ENCODE data around the gene RP9. TPM values are rescaled to one million over a fixed set of nuclear protein-coding genes. Genes with fewer than 3 reads are reported as not detected.
"Not testable (repeated sequence)": the region's sequence is repeated elsewhere in the genome, so short reads cannot be mapped to it uniquely, and the experiment has no call there.

RP9 gene
- total RNA-seq, 1 experiment from 2014 or later, result 20.7 TPM

DNA sequence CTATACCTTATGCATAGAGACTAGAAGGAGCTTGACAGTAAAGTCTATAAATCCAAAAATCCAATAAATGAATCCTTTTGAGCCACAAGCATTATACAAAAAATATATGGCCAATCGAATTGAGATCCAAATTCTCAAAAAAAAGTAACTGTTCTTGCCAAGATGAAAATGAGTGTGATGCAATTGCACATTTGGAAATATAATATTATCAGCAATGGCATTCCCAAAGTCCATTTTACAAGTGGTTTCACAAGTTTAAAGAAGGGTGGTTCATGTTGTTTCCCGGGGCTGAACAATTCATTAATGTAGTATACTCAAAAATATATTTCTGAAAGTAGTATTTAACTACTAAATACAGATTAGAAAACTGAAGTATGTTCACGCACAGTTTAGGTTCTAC, 7.3 kb downstream of the RP9 start:
- DNase-seq (ENCODE audit: low read depth), result no peak

DNA sequence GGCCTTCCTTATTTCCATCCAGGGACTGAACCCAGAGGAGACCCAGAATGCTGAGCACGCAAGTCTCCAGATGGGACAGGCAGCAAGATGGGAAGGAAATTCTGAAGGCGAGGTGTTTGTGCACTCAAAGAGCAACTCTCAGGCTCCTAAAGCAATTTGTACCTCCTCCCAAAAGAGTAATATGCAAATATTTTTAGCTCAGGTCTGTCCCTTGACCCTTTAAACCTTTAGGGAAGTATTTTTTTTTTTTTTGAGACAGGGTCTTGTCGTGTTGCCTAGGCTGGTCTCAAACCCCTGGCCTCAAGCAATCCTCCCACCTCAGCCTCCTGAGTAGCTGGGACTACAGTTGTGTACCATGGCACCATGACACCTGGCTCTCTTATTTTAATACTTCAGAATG, 8.4 kb downstream of the RP9 start:
- DNase-seq (ENCODE audit: low read depth), result no peak

DNA sequence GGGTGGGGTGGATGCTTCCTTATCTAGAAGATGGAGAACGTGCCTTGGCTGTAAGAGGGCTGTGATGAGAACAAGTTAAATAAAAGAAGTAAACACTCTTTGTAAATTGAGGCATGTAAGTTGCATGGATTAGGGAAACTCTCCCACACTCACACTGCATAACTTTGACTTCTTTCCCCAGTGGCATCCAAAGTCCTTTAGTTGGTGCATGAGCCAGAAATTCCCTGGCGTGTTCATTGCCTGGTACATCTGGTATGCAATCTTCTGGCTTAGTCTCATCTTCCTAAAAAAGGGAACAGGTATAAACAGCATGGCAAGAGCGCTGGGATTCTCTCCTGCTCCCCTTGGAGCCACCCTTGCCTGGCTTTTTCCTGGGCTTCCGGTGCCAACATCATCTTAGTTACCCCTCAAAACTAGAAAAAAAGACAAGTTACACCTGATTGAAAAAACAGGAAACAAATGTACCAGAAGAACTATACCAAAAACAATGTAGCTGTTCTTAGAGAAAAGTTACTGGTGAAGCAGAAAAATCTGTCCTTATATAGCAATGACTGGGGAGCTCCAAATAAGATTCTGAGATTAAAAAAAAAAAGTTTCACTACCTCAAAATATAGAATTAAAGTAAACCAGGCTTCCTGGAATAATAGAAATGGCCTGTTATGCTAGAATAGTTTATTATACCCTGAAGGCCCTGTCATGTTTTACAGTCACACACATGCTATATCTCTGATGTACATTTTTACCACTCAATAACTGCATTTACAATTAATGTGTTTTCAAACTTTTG, 9.9 kb downstream of the RP9 start:
- no peak for DNase-seq (ENCODE audit: low read depth)

DNA sequence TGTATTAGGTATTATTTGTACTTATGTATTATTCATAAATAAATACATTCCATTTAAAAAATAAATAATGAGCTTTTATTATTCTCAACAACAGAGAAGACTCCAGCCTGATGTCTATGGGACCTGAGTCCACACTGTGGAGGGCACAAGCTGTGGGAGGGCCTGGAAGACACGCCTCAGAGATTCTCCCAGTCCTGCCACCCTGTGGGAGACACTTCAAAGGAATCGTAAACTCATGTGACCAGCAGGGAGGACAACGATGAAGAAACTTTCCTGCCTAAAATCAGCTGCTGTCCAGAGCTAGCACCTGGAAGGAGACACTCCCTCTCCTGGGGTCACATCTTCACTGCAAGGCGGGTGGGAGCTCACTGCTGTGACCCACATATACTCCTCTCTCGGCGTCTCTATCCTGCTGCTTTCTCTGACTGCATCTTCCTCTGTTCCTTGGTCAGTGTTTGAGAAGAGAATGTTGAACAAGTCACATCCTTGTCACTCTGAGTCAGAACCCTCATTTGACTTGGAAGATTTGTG, 14.4 kb downstream of the RP9 start:
- not testable (repeated sequence) for DNase-seq (ENCODE audit: low read depth)

DNA sequence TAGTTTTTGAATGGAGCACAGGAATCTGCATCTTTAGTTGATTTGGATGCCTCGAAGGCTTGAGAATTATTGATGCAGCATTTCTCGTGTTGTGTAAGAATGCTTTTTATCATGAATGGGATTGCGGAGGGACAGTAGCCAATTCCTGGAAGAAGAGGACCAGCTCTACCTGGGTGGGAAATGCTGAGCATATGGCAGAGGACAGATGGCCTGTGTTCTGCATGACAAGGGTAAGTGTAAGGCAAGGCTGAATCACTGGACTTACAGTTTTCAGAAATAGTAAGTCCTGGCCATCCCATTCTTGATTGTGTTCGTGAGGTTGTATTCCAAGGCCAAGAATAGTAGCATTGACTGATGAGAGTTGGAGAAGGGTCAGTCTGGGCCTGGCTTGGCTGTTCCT, 15.9 kb downstream of the RP9 start:
- no peak for DNase-seq (ENCODE audit: low read depth)

DNA sequence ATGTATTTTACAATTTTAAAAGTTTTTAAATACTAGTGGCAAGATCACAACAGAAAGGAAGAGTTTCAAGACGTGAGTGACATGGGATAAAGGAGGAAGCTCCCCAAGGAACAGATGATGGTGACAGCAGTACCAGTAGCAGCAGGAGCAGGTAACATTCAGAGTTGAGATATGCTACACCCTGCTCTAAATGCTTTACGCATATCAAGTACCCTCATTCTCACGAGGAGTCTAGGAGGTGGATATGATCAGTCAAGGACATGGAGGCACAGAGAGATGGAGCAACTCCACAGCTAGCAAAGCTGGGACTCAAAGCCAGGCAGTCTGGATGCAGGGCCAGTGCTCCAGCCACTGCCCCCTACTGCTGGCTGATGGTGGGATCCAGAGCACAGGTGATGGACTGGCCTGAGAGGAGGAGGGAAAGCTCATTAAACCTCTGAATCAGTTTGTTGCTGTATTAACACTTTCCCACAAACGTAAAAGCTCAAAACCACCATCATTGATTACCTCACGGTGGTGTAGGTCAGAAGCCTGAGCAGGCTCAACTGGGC, 17.5 kb downstream of the RP9 start:
- no peak for DNase-seq (ENCODE audit: low read depth)

DNA sequence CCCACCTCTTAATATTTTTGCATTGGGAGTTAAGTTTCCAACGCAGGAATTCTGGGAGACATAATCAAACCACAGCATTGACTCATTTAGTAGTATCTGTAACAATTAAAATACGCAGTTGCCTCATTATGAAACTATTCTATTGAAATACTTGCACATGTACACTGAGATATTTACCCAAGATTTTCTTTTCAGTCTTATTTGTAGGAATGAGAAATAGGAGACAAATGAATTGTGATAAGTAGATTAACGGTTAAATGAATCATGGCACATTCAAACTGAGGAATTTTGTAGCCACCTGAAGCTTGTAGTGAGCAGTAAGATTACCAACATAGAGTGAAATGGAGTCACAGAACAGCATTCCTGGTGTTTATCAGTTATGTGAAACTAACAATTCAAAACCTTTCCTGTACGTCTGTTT, 18.1 kb downstream of the RP9 start:
- no peak for DNase-seq (ENCODE audit: low read depth)

DNA sequence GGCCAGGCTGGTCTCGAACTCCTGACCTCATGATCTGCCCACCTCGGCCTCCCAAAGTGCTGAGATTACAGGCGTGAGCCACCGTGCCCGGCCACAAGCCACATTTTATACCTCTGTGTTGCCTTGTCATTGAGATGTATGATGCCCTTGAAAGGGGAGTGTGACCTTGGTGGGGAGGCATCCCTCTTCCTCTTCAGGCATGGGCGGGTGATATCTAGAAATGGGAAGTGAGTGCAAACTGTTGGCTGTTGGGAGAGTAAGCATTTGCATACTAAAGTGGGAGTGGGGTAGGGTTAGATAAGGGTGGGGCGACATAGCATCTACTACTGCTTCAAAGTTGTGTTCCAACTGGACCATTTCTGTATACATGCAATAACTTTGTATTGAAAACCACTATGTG, 20.1 kb downstream of the RP9 start:
- no peak for DNase-seq (ENCODE audit: low read depth)

DNA sequence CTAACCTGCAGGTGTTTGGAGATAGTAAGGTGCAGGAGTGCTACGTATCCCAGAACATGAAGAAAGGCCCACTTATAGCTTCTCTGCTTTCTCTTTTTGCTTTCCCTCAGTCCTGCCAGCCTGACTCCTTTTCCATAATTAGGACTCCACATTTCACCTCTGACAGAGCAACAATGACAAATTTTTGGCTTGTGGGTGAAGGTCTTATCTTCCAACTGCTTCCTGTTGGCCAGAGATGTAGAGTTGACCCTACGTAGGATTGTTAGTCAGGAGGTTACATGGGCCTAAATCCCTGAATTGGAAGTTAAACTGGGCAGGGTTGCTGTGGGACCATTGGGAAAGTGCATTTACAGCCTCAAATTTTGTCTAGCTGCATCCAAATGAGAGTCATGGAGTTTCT, 21.3 kb downstream of the RP9 start:
- DNase-seq (ENCODE audit: low read depth), result no peak

DNA sequence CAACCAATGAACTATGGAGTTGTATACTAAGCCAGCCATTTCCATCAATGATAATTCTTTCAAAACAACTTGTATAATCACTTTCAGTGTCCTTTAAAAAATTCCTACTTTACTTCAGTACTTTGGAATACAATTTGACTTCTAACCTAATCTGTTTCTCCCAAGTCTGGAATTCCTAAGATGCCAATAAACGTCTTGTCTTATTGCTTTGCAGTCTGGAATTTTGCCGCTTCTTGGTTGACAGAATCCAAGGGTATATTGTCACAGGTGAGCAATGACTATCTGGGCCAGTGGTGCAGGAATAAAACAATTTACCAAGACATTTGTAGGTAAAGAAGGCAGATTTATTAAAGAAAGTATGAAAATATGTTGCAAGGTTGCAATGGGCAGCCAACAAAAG, 21.8 kb downstream of the RP9 start:
- no peak for DNase-seq (ENCODE audit: low read depth)

DNA sequence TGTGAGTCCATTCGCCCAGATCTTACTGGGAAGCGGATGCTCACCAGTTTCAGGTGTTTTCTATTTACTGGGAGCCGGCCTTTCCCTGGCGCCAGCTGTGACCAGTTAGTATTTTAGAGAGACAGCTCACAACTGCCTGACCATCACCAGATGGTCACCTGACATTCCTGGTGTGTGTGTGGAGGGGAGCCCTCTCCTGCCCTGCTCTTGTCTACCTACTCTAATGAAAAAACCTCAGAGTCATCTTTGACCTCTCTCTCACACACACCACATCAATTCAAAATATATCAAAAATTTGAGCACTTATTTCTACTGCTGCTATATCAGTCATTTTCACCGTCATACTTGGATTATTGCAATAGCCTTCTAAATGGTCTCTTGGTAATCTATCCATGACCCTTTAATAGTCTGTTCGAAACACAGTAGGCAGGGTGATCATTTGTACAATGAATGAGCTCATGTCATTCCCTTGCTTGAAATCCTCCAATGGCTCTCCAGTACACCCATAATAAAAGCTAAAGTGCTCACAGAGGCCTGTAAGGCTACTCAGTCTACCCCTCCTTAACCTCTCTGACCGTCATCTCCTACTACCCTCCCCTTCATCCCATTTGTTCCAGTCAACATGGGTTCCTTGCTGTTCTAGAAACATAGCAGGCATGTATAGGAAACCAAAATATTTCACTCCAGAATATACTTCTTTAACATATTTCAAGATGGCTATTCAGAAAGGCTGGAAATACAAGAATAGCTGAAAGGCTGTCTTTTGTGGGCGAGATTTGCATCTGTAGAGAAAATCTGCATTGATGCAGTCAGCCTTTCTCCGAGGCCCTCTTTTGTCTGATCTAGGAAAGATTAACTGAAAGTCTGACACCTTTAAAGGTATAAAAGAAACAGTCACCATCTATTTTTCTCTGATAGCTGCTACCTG, 29.2 kb downstream of the RP9 start:
- no peak for DNase-seq (ENCODE audit: low read depth)

DNA sequence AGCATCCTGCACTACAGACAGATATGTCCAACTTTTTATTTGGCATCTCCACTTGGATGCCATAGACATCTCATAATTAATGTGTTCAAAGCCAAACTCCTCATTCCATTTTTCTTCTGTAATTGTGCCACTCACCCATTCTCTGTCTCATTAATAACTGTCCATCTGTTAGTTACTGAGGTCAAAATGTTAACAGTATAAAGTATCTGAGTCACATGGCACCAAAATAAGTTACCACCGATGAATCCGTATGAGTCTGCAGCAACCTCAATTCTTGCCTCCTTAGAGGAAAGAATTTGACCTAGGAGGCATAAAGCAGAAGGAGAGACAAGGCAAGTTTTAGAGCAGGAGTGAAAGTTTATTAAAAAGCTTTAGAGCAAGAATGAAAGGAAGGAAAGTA, 30.1 kb downstream of the RP9 start:
- DNase-seq (ENCODE audit: low read depth), result no peak

DNA sequence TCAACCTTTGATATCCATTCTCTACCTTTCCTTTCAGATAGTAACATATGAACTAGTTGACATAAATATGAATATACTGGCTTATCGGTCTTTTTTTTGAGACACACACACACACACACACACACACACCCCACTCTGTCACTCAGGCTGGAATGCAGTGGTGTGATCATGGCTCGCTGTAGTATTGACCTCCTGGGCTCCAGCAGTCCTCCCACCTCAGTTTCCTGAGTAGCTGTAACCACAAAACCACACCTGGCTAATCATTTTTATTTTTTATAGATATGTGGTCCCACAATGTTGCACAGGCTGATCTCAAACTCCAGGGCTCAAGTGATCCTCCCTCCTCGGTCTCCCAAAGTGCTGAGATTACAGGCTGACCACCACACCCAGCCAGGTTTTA, 32.5 kb downstream of the RP9 start:
- no peak for DNase-seq (ENCODE audit: low read depth)

DNA sequence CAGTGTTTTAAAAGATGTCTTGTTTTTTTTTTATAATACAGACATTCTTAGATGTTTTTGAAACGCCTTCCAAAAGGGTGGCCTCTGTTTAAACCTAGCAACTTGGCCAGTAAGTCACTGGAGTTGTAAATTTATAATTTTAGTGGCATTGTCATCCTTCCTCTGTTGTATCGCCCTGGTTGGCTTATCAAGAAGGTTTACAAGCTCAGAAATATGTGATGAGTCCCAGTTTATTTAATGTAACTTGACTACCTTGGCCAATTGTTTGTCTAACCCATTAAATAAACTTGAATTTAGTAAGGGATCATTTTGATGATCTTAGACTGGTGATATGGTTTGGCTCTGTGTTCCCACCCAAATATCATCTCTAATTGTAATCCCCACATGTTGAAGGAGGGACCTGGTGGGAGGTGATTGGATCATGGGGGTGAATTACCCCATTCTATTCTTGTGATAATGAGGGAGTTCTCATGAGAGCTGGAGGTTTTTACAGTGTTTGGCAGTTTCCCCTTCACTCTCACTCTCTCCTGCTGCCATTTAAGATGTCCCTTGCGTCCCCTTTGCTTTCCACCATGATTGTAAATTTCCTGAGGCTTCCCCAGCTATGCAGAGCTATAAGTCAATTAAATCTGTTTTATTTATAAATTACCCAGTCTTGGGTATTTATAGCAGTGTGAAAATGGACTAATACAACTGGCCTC, 33.2 kb downstream of the RP9 start:
- DNase-seq (ENCODE audit: low read depth), result no peak

DNA sequence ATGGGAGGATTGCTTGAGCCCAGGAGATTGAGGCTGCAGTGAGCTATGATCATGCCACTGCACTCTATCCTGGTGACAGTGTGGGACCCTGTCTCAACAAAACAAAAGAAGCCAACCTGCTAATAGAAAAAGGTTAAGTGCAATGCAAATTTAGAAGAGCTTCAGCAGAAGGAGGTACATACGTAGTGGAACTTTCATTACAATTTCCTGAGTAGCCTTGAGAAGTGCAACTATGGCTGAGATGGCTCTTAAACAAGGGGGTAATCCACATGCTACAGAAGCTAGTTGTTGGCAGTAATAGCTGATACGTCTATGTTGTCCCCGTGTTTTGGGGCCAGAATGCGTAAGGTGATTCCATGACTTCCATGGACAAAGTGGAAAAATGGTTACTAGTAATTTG, 36.0 kb downstream of the RP9 start:
- no peak for DNase-seq (ENCODE audit: low read depth)

DNA sequence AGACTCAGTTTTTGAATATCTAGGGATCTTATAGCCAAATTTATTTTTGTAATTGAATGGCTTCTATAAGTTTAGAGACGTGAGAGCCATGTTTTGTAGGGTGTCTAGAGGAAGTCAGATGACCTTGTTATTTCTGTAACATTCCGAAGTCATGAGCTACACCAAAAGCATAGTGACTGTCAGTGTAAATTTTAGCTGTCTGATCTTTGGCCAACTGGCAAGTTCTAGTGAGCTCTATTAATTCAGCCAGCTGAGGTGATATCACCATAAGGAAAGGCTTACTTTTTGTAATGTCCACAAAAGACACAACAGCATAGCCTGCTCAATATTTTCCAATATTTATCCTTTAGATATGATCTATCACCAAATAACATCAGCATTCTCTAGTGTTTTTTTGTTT, 36.7 kb downstream of the RP9 start:
- DNase-seq (ENCODE audit: low read depth), result peak; percentile 80

DNA sequence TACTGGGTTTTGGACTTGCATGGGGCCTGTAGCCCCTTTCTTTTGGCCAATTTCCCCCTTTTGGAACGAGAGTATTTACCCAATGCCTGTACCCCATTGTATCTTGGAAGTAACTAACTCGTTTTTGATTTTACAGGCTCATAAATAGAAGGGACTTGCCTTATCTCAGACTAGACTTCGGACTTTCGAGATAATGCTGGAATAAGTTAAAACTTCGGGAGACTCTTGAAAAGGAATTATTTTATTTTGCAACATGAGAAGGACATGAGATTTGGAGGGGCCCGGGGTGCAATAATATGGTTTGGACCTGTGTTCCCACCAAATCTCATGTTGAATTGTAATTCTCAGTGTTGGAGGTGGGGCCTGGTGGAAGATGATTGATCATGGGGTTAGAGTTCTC, 38.4 kb downstream of the RP9 start:
- DNase-seq (ENCODE audit: low read depth), result no peak

DNA sequence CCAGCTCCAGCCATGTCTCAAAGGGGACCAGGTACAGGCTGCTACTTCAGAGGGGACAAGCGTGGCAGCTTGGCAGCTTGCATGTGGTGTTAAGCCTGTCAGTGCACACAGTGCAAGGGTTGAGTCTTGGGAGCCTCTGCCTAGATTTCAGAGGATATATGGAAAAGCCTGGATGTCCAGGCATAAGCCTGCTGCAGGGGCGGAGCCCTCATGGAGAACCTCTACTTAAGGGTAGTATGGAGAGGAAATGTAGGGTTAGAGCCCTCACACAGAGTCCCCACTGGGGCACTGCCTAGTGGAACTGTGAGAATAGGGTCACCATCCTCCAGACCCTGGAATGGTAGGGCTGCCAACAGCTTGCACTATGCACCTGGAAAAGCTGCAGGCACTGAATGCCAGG, 38.9 kb downstream of the RP9 start:
- no peak for DNase-seq (ENCODE audit: low read depth)

DNA sequence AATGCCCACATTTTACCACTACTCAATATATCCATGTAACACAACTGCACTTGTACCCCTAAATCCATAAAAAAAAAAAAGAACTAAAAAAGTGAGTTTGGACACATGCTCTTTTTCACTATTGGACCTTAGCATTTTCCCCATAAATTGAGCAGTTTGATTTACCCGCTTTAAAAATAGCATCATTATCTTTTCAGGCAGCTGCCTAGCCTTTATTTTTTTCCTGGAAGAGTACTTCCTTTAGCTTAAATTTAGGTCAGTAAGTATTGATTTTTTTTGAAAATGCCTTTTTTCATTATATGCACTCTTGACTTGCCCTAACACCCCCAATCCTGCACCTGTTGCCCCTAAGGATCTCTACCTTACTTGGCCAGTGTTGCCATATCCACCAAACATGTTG, 41.3 kb downstream of the RP9 start:
- DNase-seq (ENCODE audit: low read depth), result no peak

DNA sequence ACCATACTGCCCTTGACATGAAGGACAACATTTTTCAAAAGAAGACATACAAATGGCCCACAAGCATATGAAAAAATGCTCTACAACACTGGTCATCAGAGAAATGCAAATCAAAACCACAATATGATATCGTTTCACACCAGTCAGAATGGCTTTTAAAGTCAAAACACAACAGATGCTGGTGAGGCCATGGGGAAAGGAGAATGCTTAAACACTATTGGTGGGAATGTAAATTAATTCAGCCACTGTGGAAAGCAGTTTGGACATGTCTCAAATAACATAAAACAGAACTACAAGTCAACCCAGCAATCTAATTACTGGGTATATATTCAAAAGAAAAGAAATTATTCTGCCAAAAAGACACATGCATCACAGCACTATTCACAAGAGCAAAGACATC, 42.4 kb downstream of the RP9 start:
- DNase-seq (ENCODE audit: low read depth), result no peak

DNA sequence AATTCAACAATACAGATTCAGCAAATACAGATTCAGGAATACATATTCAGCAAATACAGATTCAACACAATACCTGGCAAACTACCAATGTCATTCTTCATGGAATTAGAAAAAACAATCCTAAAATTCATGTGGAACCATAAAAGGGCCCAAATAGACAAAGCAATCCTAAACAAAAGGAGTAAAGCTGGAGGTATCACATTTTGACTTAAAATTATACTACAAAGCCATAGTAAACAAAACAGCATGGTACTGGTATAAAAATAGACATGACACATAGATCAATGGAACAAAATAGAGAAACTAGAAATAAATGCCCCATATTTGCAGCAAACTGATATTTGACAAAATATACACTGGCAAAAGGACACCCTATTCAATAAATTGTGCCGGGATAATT, 43.2 kb downstream of the RP9 start:
- no peak for DNase-seq (ENCODE audit: low read depth)

Measured in RPMI7951 (cell line).